ENCODE measurements around the gene SGCE.

The SGCE gene

GRCh38 chr7:94658826-94659225 is 2.9 kb upstream of the SGCE start:
- DNase-seq: no peak

GRCh38 chr7:94657771-94658693 is 2.1 kb upstream of the SGCE start:
- DNase-seq: peak; percentile 6 to 99 (median 80)

GRCh38 chr7:94656925-94657731 is 1.2 kb upstream of the SGCE start:
- DNase-seq: peak in 5 of 14 donors; percentile 28 to 56 (median 36)

- DNase-seq: peak in 3 of 14 donors; percentile 30 to 48 (median 33)
Measured at GRCh38 chr7:94656658-94656924, 658 bp upstream of the SGCE start.

- peak in 11 of 14 donors; percentile 13 to 66 (median 39) for DNase-seq
Measured at GRCh38 chr7:94655126-94655847, 646 bp downstream of the SGCE start.

- peak in 1 of 14 donors; percentile 39 for DNase-seq
Measured at GRCh38 chr7:94654783-94655125, 1.2 kb downstream of the SGCE start.

- DNase-seq: no peak
Measured at GRCh38 chr7:94650147-94651051, 5.5 kb downstream of the SGCE start.

- DNase-seq: peak in 1 of 14 donors; percentile 11
Measured at GRCh38 chr7:94649450-94649849, 6.5 kb downstream of the SGCE start.

GRCh38 chr7:94648731-94649130 is 7.2 kb downstream of the SGCE start:
- no peak for DNase-seq

- no peak for DNase-seq
Measured at GRCh38 chr7:94647295-94647694, 8.6 kb downstream of the SGCE start.

- no peak for DNase-seq
Measured at GRCh38 chr7:94643771-94644545, 12.0 kb downstream of the SGCE start.

- DNase-seq: no peak
Measured at GRCh38 chr7:94642838-94643653, 12.9 kb downstream of the SGCE start.

- no peak for DNase-seq
Measured at GRCh38 chr7:94639384-94639783, 16.5 kb downstream of the SGCE start.

- DNase-seq: no peak
Measured at GRCh38 chr7:94635687-94636086, 20.2 kb downstream of the SGCE start.

- DNase-seq: no peak
Measured at GRCh38 chr7:94634502-94634901, 21.4 kb downstream of the SGCE start.

GRCh38 chr7:94633687-94634086 is 22.2 kb downstream of the SGCE start:
- DNase-seq: no peak

GRCh38 chr7:94633014-94633341 is 23.0 kb downstream of the SGCE start:
- no peak for DNase-seq

- no peak for DNase-seq
Measured at GRCh38 chr7:94632338-94633013, 23.5 kb downstream of the SGCE start.

- DNase-seq: no peak
Measured at GRCh38 chr7:94630855-94631254, 25.1 kb downstream of the SGCE start.

- DNase-seq: no peak
Measured at GRCh38 chr7:94623820-94624219, 32.1 kb downstream of the SGCE start.
